GM12878 (cell line): ENCODE results near the gene RSPH1. TPM values are rescaled to one million over a fixed set of nuclear protein-coding genes. Genes with fewer than 3 reads are reported as not detected.

ENCODE experiments used
- ATAC-seq: fragments of 200-7000 bp; cut with Tn5 transposase; 3 replicates; pipeline ENCODE4 v1.9.1; 2020; ENCODE audit warnings: mild to moderate bottlenecking, moderate library complexity
- BruUV-seq: library from RNA; stranded (reverse); fragments of 400-500 nt; replicated peaks from 2 replicates; lab custom pipeline; 2021; lab: Mats Ljungman, UMichigan
- CTCF ChIA-PET: fragments of 300-600 bp; sonication (Branson Sonifier 250); formaldehyde crosslinking; extraction: SDS; loops from one replicate; lab custom pipeline; 2021; ENCODE audit warnings: inconsistent platforms; lab: Yijun Ruan, JAX
- POLR2A ChIA-PET: fragments of 350-600 bp; formaldehyde crosslinking; extraction: SDS; loops from one replicate; lab custom pipeline; 2021; ENCODE audit warnings: inconsistent platforms; lab: Charles Lee
- RAD21 ChIA-PET: fragments of 300-600 bp; sonication (Branson Sonifier 250); formaldehyde crosslinking; loops from one replicate; lab custom pipeline; 2023; ENCODE audit warnings: antibody characterized with exemption; ENCODE audit not compliant: unreplicated experiment; lab: Charles Lee
- SMC1A ChIA-PET: fragments of 300-600 bp; sonication (Branson Sonifier 250); formaldehyde crosslinking; loops from one replicate; lab custom pipeline; 2023; ENCODE audit not compliant: unreplicated experiment, uncharacterized antibody; lab: Charles Lee
- DNase-seq: peaks from one replicate; pipeline ENCODE4 v3.0.0-alpha.2; 2011; ENCODE audit warnings: low read depth, low spot score
- FAIRE-seq: peaks from 3 replicates; lab custom pipeline; 2011; peaks lifted over from hg19 to GRCh38; lab: Jason Lieb, UNC
- H2AFZ ChIP-seq: 2 replicates; pipeline ENCODE4 v1.6.0; 2011; ENCODE audit warnings: low read depth, low read length, control low read depth; ENCODE audit not compliant: control insufficient read depth
- H3K27ac ChIP-seq: 2 replicates; pipeline ENCODE4 v1.5.1; 2011; ENCODE audit warnings: control low read depth; ENCODE audit not compliant: control insufficient read depth, insufficient read depth
- H3K27me3 ChIP-seq, 2 experiments: replicated peaks in 1 of 2; 2 replicates each; pipeline versions ENCODE4 v1.6.0 to v1.6.1; 2011; ENCODE audit warnings: low read length in 1 of 2; ENCODE audit not compliant: control insufficient read depth in 2 of 2, insufficient read depth in 2 of 2
- H3K36me3 ChIP-seq, 2 experiments: 2 replicates each; pipeline ENCODE4 v1.5.1; 2011; ENCODE audit warnings: low read length in 1 of 2; ENCODE audit not compliant: control insufficient read depth in 2 of 2, insufficient read depth in 2 of 2
- H3K4me1 ChIP-seq: 2 replicates; pipeline ENCODE4 v1.6.1; 2011; ENCODE audit warnings: mild to moderate bottlenecking, low read length, moderate library complexity, mixed read lengths; ENCODE audit not compliant: control insufficient read depth, insufficient read depth
- H3K4me2 ChIP-seq: 2 replicates; pipeline ENCODE4 v1.6.0; 2011; ENCODE audit warnings: control low read depth; ENCODE audit not compliant: control insufficient read depth, insufficient read depth
- H3K4me3 ChIP-seq: fragments of 200-600 bp; sonication (generic); 2 replicates; pipeline ENCODE4 v1.5.1; 2016
- H3K79me2 ChIP-seq: 2 replicates; pipeline ENCODE4 v1.6.0; 2011; ENCODE audit warnings: low read length; ENCODE audit not compliant: control insufficient read depth, insufficient read depth
- H3K9ac ChIP-seq: 2 replicates; pipeline ENCODE4 v1.8.0; 2011; ENCODE audit warnings: low read length, control low read depth, mixed read lengths; ENCODE audit not compliant: control insufficient read depth, insufficient read depth
- H3K9me3 ChIP-seq: replicated peaks from 3 replicates; pipeline ENCODE4 v1.5.1; 2011; ENCODE audit warnings: mild to moderate bottlenecking, low read length; ENCODE audit not compliant: control insufficient read depth, insufficient read depth
- H4K20me1 ChIP-seq: 2 replicates; pipeline ENCODE4 v1.6.0; 2011; ENCODE audit not compliant: control insufficient read depth, insufficient read depth
- RFX5 ChIP-seq: IDR thresholded peaks from 2 replicates; pipeline ENCODE4 v1.6.1; 2011; ENCODE audit warnings: low read depth, low read length, improper control_type of control experiment
- YBX1 ChIP-seq: fragments of 450-650 bp; IDR thresholded peaks from 2 replicates; pipeline ENCODE4 v1.6.1; 2016; ENCODE audit warnings: antibody characterized with exemption
- in situ Hi-C: fragments of 300-500 bp; cut with MboI; formaldehyde crosslinking; loops from 9 replicates; pipeline ENCODE4 v1.14.3; 2018; ENCODE audit warnings: mixed read lengths
- intact Hi-C: fragments of 100-400 bp; cut with micrococcal nuclease; formaldehyde crosslinking; loops from one replicate; pipeline ENCODE4 v1.14.2; 2022; ENCODE audit not compliant: unreplicated experiment
- polyA plus RNA-seq, 11 experiments: library from polyadenylated mRNA; depleted of rRNA in 4 of 11; unstranded in 6 of 11; stranded (reverse) in 5 of 11; fragments of >200 nt; fragmentation: Nextera tagmentation in 4 of 11; fragmentation: Illumina TruSeq in 1 of 11; extraction: Ambion mirVana in 4 of 11; extraction: Trizol in 1 of 11; gene quantifications; 1 replicate in 1 of 11; 2 replicates in 10 of 11; pipeline versions ENCODE4 v1.2.1 to v1.2.3, GENCODE V29; 2011 to 2016; ENCODE audit warnings: inconsistent platforms in 2 of 11, missing spikeins in 2 of 11, low read depth in 1 of 11
- total RNA-seq, 4 experiments: library from RNA; depleted of rRNA in 3 of 4; stranded (reverse); fragments of >200 nt in 3 of 4; fragmentation: Illumina TruSeq in 1 of 4; extraction: Trizol in 1 of 4; gene quantifications; 2 replicates each; pipeline versions ENCODE4 v1.2.1 to v1.2.3, GENCODE V29; 2013 to 2021
- TF ChIP-seq, protein P1 (sequence below), 3 experiments: IDR thresholded peaks in 2 of 3; conservative IDR thresholded peaks in 1 of 3; 2 replicates each; pipeline ENCODE4 v1.5.1; 2011; ENCODE audit warnings: low read depth in 3 of 3, low read length in 3 of 3, mild to moderate bottlenecking in 3 of 3, control low read depth in 2 of 3, moderate library complexity in 2 of 3, inconsistent platforms in 1 of 3, mixed read lengths in 1 of 3; ENCODE audit not compliant: control insufficient read depth in 2 of 3, insufficient read depth in 1 of 3; ENCODE audit errors: extremely low read depth in 1 of 3

Gene RSPH1
- total and polyA plus RNA-seq, 10 of the 15 experiments (the other 5 are each of a cell fraction or from before 2014, with no cell fraction given): 0.11 to 1.4 (median 0.38) TPM

DNA sequence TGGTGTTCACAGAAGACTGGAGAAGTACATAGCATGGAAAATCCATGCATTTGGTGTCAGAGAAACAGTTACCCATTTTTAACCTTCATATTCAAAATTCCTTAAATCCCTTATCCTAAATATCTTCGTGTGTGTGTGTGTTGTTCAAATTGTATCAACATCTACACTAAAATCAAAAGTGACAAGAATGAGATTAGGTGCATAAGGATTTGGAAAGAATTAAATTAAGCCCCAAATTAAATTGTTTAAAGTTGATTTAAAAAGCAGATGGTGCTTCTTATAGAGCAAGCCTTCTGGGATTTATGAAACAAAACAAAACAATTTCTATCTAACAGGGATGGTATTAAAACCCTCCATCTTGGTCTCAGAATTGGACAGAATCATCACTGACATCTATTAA lies 4.7 kb downstream of the RSPH1 start (continued):
- no peak for TF ChIP-seq RFX5

DNA sequence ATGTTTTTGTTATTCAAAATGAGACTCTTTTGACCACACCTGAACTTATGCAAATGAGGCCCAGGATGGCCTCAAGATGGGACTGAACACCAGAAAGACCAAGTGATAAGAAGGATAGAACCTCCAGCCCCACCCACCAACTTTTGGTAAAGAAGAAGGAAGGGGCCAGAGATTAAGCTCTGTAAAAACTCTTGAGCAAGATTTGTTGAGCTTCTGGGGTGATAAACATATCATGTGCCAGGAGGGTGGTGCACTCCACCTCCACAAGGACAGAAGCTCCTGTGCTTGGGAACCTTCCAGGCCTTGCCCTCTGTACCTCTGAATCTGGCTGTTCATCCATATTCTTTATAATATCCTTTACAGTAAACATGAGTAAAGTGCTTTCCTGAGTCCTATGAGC lies 5.3 kb downstream of the RSPH1 start:
- ATAC-seq (no peak), FAIRE-seq (no peak), DNase-seq (no peak)
- Histone ChIP-seq H3K79me2 (no peaks in the 10 kb centered on the region), H4K20me1 (no peaks in the 10 kb centered on the region), H3K9ac (no peak overlapping the region), H3K36me3 (no peaks in the 10 kb centered on the region), H3K4me3 (no peak overlapping the region), H2AFZ (no peak overlapping the region), H3K27ac (no peak overlapping the region), H3K9me3 (no peaks in the 10 kb centered on the region; the same call in 2 of the 3 replicates), H3K4me2 (no peak overlapping the region; the same call in 1 of the 2 replicates), H3K27me3 (no peaks in the 10 kb centered on the region), H3K4me1 (peaks cover 8% of the 10 kb centered on the region)
- ChIA-PET CTCF (interaction anchor here (0.8 to 1.4 kb wide), 5 partner anchors 10 to 23 kb away, joined by 3 to 4 read pairs (median 3); no protein-coding TSS in a partner anchor), RAD21 (interaction anchor here (0.6 to 4.0 kb wide), 4 partner anchors 8 to 45 kb away, joined by 3 to 16 read pairs (median 6); no protein-coding TSS in a partner anchor), POLR2A (interaction anchor here (1.0 to 1.2 kb wide), 2 partner anchors 15 to 45 kb away, joined by 3 to 4 read pairs; no protein-coding TSS in a partner anchor), SMC1A (interaction anchor here (1.0 to 1.4 kb wide), 3 partner anchors 12 to 22 kb away, joined by 3 to 8 read pairs (median 3); no protein-coding TSS in a partner anchor)
- intact Hi-C loops (no loop called here), in situ Hi-C loops (no loop called here)
- TF ChIP-seq, protein P1, sequence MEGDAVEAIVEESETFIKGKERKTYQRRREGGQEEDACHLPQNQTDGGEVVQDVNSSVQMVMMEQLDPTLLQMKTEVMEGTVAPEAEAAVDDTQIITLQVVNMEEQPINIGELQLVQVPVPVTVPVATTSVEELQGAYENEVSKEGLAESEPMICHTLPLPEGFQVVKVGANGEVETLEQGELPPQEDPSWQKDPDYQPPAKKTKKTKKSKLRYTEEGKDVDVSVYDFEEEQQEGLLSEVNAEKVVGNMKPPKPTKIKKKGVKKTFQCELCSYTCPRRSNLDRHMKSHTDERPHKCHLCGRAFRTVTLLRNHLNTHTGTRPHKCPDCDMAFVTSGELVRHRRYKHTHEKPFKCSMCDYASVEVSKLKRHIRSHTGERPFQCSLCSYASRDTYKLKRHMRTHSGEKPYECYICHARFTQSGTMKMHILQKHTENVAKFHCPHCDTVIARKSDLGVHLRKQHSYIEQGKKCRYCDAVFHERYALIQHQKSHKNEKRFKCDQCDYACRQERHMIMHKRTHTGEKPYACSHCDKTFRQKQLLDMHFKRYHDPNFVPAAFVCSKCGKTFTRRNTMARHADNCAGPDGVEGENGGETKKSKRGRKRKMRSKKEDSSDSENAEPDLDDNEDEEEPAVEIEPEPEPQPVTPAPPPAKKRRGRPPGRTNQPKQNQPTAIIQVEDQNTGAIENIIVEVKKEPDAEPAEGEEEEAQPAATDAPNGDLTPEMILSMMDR (IDR thresholded peaks at IDR 0.05 in 2 of 3, conservative IDR thresholded peaks at IDR 0.05 in 1 of 3; ENCODE audit: control insufficient read depth in 2 of 3, extremely low read depth in 1 of 3, insufficient read depth in 1 of 3, low read depth in 3 of 3, low read length in 3 of 3): no peak
- TF ChIP-seq YBX1: no peak
- BruUV-seq: no TSS peak
